ENCODE data around the gene TOM1L2.

- no peak for TF ChIP-seq YY1 (IDR thresholded peaks at IDR 0.05; ENCODE audit: low read depth)
- no peak for TF ChIP-seq RAD21 (IDR thresholded peaks at IDR 0.05; ENCODE audit: low read depth)
- TF ChIP-seq MAX (IDR thresholded peaks at IDR 0.05): no peak
- no peak for TF ChIP-seq REST (IDR thresholded peaks at IDR 0.05; ENCODE audit: low read depth)
- no peak for TF ChIP-seq EP300 (IDR thresholded peaks at IDR 0.05; ENCODE audit: borderline replicate concordance)
- TF ChIP-seq NFIC (IDR thresholded peaks at IDR 0.05): no peak
- TF ChIP-seq TCF12 (IDR thresholded peaks at IDR 0.05; ENCODE audit: low read depth): no peak
- TF ChIP-seq CREB1 (IDR thresholded peaks at IDR 0.05; ENCODE audit: low read depth): no peak
- TF ChIP-seq EGR1 (IDR thresholded peaks at IDR 0.05): no peak
- TF ChIP-seq ZBTB7A (IDR thresholded peaks at IDR 0.05; ENCODE audit: low read depth): no peak
- TF ChIP-seq TAF1 (IDR thresholded peaks at IDR 0.05; ENCODE audit: low read depth): no peak
Measured at GRCh38 chr17:17852930-17853329, 119.3 kb downstream of the TOM1L2 start.

All from Ishikawa (cell line).